Stimulated activated CD4-positive, alpha-beta T cell treated with anti-CD3 and anti-CD28 coated beads, Interleukin-12 subunit alpha, Interleukin-12 subunit beta, amount 100 ng/mL, for 4 hours (primary cell): Measurements from ENCODE around the gene LRRFIP2.
"Not testable (repeated sequence)": the region's sequence is repeated elsewhere in the genome, so short reads cannot be mapped to it uniquely, and the experiment has no call there.

Experiments used
- DNase-seq: peaks from one replicate; pipeline ENCODE4 v3.0.0-alpha.2; 2020

The LRRFIP2 gene

GRCh38 chr3:37183976-37184375 lies 9.6 kb upstream of the LRRFIP2 start:
- DNase-seq, result no peak

- DNase-seq, result no peak
Measured at GRCh38 chr3:37183375-37183831, 9.0 kb upstream of the LRRFIP2 start.

- no peak for DNase-seq
Measured at GRCh38 chr3:37182816-37183215, 8.4 kb upstream of the LRRFIP2 start.

- no peak for DNase-seq
Measured at GRCh38 chr3:37181756-37182155, 7.4 kb upstream of the LRRFIP2 start.

GRCh38 chr3:37179144-37179967 lies 5.0 kb upstream of the LRRFIP2 start:
- DNase-seq, result no peak

- no peak for DNase-seq
Measured at GRCh38 chr3:37173806-37174205, 576 bp downstream of the LRRFIP2 start.

- no peak for DNase-seq
Measured at GRCh38 chr3:37171144-37171543, 3.2 kb downstream of the LRRFIP2 start.

- DNase-seq, result no peak
Measured at GRCh38 chr3:37170513-37170912, 3.9 kb downstream of the LRRFIP2 start.

- DNase-seq, result no peak
Measured at GRCh38 chr3:37170060-37170459, 4.3 kb downstream of the LRRFIP2 start.

GRCh38 chr3:37168896-37169295 lies 5.5 kb downstream of the LRRFIP2 start:
- DNase-seq, result no peak

- no peak for DNase-seq
Measured at GRCh38 chr3:37163262-37164015, 10.9 kb downstream of the LRRFIP2 start.

- DNase-seq, result no peak
Measured at GRCh38 chr3:37162501-37163245, 11.7 kb downstream of the LRRFIP2 start.

GRCh38 chr3:37161351-37161750 lies 13.0 kb downstream of the LRRFIP2 start:
- no peak for DNase-seq

- no peak for DNase-seq
Measured at GRCh38 chr3:37155782-37156181, 18.6 kb downstream of the LRRFIP2 start.

GRCh38 chr3:37154668-37155314 lies 19.6 kb downstream of the LRRFIP2 start:
- no peak for DNase-seq

GRCh38 chr3:37150621-37151020 lies 23.8 kb downstream of the LRRFIP2 start:
- no peak for DNase-seq

GRCh38 chr3:37149257-37149656 lies 25.1 kb downstream of the LRRFIP2 start:
- no peak for DNase-seq

GRCh38 chr3:37148208-37148607 lies 26.2 kb downstream of the LRRFIP2 start:
- no peak for DNase-seq

GRCh38 chr3:37147666-37148065 lies 26.7 kb downstream of the LRRFIP2 start:
- DNase-seq, result no peak

GRCh38 chr3:37146927-37147326 lies 27.5 kb downstream of the LRRFIP2 start:
- DNase-seq, result not testable (repeated sequence)

- no peak for DNase-seq
Measured at GRCh38 chr3:37145611-37146010, 28.8 kb downstream of the LRRFIP2 start.

GRCh38 chr3:37144806-37145205 lies 29.6 kb downstream of the LRRFIP2 start:
- DNase-seq, result no peak

- no peak for DNase-seq
Measured at GRCh38 chr3:37143821-37144220, 30.6 kb downstream of the LRRFIP2 start.
